GM10266 (cell line): ENCODE measurements around the gene B3GNT3.
"Not testable (repeated sequence)": the region's sequence is repeated elsewhere in the genome, so short reads cannot be mapped to it uniquely, and the experiment has no call there.

Source experiments
- DNase-seq: peaks from one replicate; pipeline ENCODE4 v3.0.0; 2012; ENCODE audit errors: extremely low spot score
- CTCF ChIP-seq: IDR thresholded peaks from 2 replicates; pipeline ENCODE4 v1.5.1; 2012; ENCODE audit warnings: mild to moderate bottlenecking, low read depth; ENCODE audit not compliant: control insufficient read depth, insufficient read depth; ENCODE audit errors: missing control alignments

B3GNT3 gene

DNA sequence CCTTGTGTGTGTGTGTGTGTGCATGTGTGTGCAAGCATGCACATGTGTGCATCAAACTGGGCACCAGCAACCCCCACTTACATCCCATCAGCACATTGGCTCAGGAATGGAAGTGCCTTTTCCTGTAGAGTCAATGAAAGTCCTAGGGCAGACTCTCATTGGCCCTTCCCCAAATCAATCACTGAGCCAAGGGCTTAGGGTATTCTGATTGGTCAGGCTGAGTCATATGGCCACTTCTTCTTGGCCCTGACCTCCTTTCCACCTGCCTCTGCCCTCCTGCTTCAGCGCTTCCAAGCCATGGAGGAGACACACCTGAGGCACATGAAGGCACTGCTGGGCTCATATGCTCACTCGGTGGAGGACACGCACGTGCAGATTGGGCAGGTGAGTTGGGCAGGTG is 22.8 kb upstream of the B3GNT3 start:
- no peak for DNase-seq
- no peak for TF ChIP-seq CTCF

- TF ChIP-seq CTCF = peak; percentile 41
- DNase-seq = no peak
Measured at GRCh38 chr19:17775245-17775927, 19.6 kb upstream of the B3GNT3 start.

DNA sequence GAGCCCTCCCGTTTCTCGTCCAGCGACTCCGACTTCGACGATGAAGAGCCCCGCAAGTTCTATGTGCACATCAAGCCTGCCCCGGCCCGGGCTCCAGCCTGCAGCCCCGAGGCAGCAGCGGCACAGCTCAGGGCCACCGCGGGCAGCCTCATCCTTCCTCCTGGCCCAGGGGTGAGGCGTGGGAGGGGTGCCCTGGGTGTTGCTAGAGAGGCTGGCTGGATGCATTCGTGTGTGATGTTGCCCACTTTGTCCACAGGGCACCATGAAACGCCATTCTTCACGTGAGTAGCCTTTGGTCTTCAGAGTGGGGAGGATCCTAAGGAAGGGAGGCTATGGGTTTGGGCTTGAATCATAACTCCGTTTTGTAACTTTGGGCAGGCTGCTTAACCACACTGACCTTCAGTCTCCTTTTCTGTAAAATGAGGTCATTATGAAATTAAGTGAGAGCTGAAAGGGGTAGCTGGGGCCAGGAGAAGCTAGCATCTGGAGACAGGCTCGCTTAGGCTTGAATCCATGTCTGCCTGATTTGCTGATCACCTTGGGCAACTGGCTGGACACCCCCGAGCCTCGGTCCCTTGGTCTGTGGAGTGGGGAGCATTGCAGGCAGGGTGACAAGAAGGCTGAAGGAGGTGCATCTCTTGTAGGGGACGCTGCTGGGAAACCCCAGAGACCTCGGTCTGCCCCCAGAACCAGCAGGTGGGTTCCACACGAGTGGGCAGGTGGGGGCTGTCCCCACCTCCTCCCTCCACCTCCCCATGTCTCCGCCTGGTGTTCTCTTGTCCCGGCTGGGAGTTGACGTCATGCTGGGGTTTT is 18.7 kb upstream of the B3GNT3 start:
- no peak for TF ChIP-seq CTCF
- DNase-seq = peak; percentile 94

DNA sequence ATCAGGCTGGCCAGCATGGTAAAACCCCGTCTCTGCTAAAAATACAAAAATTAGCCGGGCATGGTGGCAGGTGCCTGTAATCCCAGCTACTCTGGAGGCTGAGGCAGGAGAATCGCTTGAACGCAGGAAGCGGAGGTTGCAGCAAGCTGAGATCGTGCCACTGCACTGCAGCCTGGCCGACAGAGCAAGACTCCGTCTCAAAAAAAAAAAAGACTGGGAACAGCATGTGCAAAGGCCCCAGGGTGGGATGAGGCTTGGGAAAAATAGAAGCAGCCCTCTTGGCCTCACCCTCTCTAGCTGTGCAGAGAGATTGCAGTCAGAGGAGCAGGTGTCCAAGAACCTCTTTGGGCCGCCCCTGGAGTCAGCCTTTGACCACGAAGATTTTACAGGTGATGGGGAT is 17.1 kb upstream of the B3GNT3 start:
- not testable (repeated sequence) for DNase-seq

DNA sequence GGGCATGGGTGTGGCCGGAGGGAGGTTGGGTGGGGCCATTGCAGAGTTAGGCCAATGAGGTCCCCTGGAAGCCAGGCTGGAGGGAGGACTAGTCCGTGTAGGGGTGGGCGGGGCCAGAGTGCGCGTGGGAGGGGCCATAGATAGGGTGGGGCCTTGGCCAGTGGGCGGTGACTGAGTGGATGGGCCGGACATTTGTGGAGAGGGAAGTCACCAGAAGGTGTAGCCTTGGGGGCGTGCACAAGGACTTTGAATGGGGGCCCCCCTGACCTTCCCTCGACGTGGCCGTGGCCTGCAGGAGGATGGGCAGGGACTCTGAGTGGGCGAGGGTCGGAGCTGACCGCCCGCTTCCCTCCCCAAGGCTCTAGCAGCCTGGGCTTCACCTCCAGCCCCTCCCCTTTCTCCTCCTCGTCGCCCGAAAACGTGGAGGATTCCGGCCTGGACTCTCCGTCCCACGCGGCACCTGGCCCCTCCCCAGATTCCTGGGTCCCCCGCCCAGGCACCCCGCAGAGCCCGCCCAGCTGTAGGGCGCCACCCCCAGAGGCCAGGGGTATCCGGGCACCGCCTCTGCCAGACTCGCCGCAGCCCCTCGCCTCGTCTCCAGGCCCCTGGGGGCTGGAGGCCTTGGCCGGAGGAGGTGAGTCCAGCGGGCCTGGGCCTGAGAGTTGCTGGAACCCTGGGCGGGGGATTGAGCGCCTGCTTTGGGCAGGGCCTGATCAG is 16.5 kb upstream of the B3GNT3 start:
- peak; percentile 56 for DNase-seq
- TF ChIP-seq CTCF = no peak

DNA sequence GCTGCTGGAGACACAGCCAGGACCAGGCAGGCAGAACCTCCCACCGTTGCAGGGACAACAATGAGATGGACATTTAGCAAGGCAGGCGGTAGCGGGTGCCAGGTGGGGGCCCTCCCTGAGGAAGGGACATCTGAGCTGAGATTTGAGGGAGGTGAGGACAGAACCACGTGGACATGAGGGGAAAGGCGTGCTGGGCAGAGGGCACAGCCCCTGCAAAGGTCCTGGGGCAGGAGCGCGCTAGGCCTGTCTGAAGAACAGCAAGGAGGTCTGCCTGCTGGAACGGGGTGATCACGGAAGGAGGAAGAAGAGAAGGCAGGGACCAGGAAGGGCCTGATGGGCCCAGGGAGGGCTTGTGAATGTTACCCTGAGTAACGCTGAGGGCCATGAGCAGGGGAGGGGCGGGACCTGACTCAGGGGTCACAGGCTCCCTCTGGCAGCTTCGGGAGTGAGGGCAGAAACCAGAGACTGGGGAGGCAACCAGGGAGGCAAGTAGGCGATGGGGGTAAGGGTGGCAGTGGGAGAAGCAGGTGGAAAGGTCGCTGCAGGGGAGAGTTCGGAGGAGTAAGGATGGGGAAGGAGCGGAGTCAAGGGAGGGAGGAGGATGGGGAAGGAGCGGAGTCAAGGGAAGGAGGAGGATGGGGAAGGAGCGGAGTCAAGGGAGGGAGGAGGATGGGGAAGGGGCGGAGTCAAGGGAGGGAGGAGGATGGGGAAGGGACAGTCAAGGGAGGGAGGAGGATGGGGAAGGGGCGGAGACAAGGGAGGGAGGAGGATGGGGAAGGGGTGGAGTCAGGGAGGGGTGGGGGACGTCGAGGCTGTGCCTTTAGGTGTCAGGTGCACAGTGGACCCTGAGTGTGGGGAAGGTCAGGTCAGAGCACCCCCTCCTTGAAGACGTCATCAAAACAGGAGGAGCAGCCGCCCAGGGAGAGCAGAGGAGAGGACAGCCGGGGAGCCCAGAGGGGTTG is 15.7 kb upstream of the B3GNT3 start:
- TF ChIP-seq CTCF = no peak
- DNase-seq = no peak

DNA sequence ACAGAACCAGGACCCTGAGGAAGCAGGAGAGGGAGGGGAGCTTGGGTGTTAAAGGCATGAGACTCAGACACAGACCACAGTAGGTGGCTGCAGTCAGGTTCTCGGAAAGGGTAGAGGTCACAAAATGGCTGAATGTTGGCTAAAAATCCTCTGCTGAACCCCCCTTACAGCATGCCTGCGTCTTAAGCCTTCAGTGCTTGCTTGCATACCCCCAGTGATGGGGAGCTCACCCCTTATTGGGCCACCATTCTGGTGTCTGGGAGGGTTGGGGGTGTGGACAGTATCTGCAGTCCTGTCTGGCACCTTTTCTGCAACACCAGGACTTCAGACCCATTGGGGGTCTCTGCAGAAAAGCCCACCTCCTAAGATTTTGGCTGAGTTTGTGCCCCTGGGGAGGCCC is 14.2 kb upstream of the B3GNT3 start:
- no peak for TF ChIP-seq CTCF
- no peak for DNase-seq

GRCh38 chr19:17783721-17784120 is 11.2 kb upstream of the B3GNT3 start:
- not testable (repeated sequence) for DNase-seq
